Kidney (tissue), 22 donors: ENCODE measurements around the gene ZNF705A. TPM values are rescaled to one million over a fixed set of nuclear protein-coding genes. Genes with fewer than 3 reads are reported as not detected.
A peak's percentile ranks its signal among the peaks of the same experiment; 100 is the strongest.
"Not testable (repeated sequence)": the region's sequence is repeated elsewhere in the genome, so short reads cannot be mapped to it uniquely, and the experiment has no call there.

Experiments used
- DNase-seq, 5 donors: peaks; one replicate each; pipeline ENCODE4 v3.0.0-alpha.2; 2013 to 2020
- FAIRE-seq: peaks from 2 replicates; lab custom pipeline; 2012; peaks lifted over from hg19 to GRCh38; lab: Jason Lieb, UNC
- H3K27ac ChIP-seq, 2 donors: one replicate each; pipeline ENCODE4 v1.7.0; 2013; ENCODE audit warnings: low read depth in 2 of 2, low read length in 2 of 2, inconsistent platforms in 1 of 2
- H3K27me3 ChIP-seq: one replicate; pipeline ENCODE4 v1.7.1; 2013; ENCODE audit warnings: low read length, inconsistent platforms; ENCODE audit not compliant: control insufficient read depth, insufficient read depth
- H3K36me3 ChIP-seq, 3 donors: one replicate each; pipeline versions ENCODE4 v1.7.0 to v1.7.1; 2013; ENCODE audit warnings: low read length in 3 of 3, control low read depth in 1 of 3, inconsistent platforms in 1 of 3; ENCODE audit not compliant: insufficient read depth in 3 of 3, control insufficient read depth in 2 of 3
- H3K4me1 ChIP-seq, 3 donors: one replicate each; pipeline versions ENCODE4 v1.7.0 to v1.7.1; 2013; ENCODE audit warnings: low read length in 3 of 3, inconsistent platforms in 1 of 3, low read depth in 1 of 3; ENCODE audit not compliant: control insufficient read depth in 2 of 3, insufficient read depth in 2 of 3
- H3K4me3 ChIP-seq, 3 donors: one replicate each; pipeline versions ENCODE4 v1.7.0 to v1.8.1; 2013; ENCODE audit warnings: low read length in 3 of 3, control low read depth in 1 of 3, inconsistent platforms in 1 of 3
- H3K9ac ChIP-seq, 3 donors: one replicate each; pipeline versions ENCODE4 v1.7.0 to v1.7.1; 2013; ENCODE audit warnings: low read length in 3 of 3, control low read depth in 1 of 3, inconsistent platforms in 1 of 3
- H3K9me3 ChIP-seq, 3 donors: one replicate each; pipeline versions ENCODE4 v1.7.0 to v1.7.1; 2013; ENCODE audit warnings: low read length in 3 of 3, control low read depth in 1 of 3, inconsistent platforms in 1 of 3; ENCODE audit not compliant: control insufficient read depth in 2 of 3, insufficient read depth in 1 of 3
- intact Hi-C: fragments of 100-400 bp; cut with DNase I; formaldehyde crosslinking; loops from one replicate; pipeline ENCODE4 v1.11.1; 2022
- long read RNA-seq, 10 donors: library from polyadenylated mRNA in 1 of 10; unstranded in 1 of 10; transcript quantifications; one replicate each; pipeline ENCODE4 v2.0.0 and lab custom pipeline, GENCODE V29; 2021 to 2026
- polyA plus RNA-seq: library from polyadenylated mRNA; stranded (reverse); fragments of 350-450 nt; fragmentation: Illumina TruSeq; extraction: RNeasy Lipid Tissue Mini Kit (QIAGEN cat#74804); gene quantifications from one replicate; pipeline ENCODE4 v1.2.3, GENCODE V29; 2014; ENCODE audit warnings: low read depth, low replicate concordance; ENCODE audit not compliant: insufficient read depth
- total RNA-seq: library from RNA; stranded (reverse); fragmentation: NEBNext Ultra II Directional; extraction: Animal tissue kit (Norgen Biotek cat#: 25700); gene quantifications from one replicate; pipeline ENCODE4 v1.2.1, GENCODE V29; 2021
- TF ChIP-seq, protein P1 (sequence below): IDR thresholded peaks from 3 replicates; pipeline ENCODE4 v1.5.1; 2012; ENCODE audit warnings: mild to moderate bottlenecking, moderate library complexity, borderline replicate concordance; ENCODE audit not compliant: insufficient read depth; ENCODE audit errors: extremely low read depth
- donor health status: control.
- donor health status: control.
- donor health status: control.
- donor health status: control.
- donor health status: control.
- donor health status: DM: yes; HTN: yes; CAD: no.
- donor health status: Normal renal cell carcinoma (clear cell type).

ZNF705A gene
- total RNA-seq (not detected), polyA plus RNA-seq (not detected)
- long read RNA-seq, donor 1 = 0 reads
- long read RNA-seq, donor 2 = 0 reads
- long read RNA-seq, donor 3 = 0 reads
- long read RNA-seq, donor 4 = 0 reads
- long read RNA-seq, donor 5 = 0 reads
- long read RNA-seq, donor 6 = 0 reads
- long read RNA-seq, donor 7, partial matches to known transcripts = 0 of 2 reads
- long read RNA-seq, donor 7, other reads (novel, unspliced or antisense) = 2 of 2 reads
- long read RNA-seq, donor 8 = 0 reads
- long read RNA-seq, donor 9 = 0 reads
- long read RNA-seq, donor 10 = 0 reads

DNA sequence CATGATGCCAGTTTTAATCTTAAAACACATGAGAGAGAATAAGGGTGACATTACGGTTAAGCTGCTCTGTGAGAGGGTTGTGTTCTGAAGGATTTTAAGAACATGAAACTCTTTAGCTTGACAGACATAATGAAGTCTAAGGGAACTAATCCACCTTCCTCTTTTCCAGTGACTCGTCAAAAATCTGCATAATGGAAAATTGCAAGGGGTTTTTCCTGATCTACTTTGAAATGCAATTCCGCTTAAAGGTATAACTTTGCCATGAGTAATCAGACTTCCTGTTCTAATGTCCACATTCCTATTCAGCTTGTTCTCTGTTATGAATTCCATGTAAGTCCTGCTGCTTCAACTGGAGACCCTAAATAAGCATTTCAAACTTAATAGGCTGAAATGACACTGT is at the start of gene ZNF705A:
ZNF705A (plus strand) TSS at position 171 of the 400 bp plus-strand sequence. CDS start 15,611 bp downstream, outside the sequence.
- H3K27me3 ChIP-seq = no peaks in the 10 kb centered on the region
- H3K9ac ChIP-seq = no peak within 1 kb of the TSS
- H3K36me3 ChIP-seq = no peaks in the 10 kb centered on the region
- no peak within 1 kb of the TSS for H3K4me3 ChIP-seq
- intact Hi-C loops = no loop called here
- H3K9me3 ChIP-seq = no peaks in the 10 kb centered on the region
- TF ChIP-seq, protein P1, sequence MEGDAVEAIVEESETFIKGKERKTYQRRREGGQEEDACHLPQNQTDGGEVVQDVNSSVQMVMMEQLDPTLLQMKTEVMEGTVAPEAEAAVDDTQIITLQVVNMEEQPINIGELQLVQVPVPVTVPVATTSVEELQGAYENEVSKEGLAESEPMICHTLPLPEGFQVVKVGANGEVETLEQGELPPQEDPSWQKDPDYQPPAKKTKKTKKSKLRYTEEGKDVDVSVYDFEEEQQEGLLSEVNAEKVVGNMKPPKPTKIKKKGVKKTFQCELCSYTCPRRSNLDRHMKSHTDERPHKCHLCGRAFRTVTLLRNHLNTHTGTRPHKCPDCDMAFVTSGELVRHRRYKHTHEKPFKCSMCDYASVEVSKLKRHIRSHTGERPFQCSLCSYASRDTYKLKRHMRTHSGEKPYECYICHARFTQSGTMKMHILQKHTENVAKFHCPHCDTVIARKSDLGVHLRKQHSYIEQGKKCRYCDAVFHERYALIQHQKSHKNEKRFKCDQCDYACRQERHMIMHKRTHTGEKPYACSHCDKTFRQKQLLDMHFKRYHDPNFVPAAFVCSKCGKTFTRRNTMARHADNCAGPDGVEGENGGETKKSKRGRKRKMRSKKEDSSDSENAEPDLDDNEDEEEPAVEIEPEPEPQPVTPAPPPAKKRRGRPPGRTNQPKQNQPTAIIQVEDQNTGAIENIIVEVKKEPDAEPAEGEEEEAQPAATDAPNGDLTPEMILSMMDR = no peak
- H3K27ac ChIP-seq = peak within 1 kb of the TSS in 1 of 2 donors; percentile 32
- DNase-seq (peak in 2 of 5 donors; percentile 9 to 27), FAIRE-seq (no peak)
- no peaks in the 10 kb centered on the region for H3K4me1 ChIP-seq

DNA sequence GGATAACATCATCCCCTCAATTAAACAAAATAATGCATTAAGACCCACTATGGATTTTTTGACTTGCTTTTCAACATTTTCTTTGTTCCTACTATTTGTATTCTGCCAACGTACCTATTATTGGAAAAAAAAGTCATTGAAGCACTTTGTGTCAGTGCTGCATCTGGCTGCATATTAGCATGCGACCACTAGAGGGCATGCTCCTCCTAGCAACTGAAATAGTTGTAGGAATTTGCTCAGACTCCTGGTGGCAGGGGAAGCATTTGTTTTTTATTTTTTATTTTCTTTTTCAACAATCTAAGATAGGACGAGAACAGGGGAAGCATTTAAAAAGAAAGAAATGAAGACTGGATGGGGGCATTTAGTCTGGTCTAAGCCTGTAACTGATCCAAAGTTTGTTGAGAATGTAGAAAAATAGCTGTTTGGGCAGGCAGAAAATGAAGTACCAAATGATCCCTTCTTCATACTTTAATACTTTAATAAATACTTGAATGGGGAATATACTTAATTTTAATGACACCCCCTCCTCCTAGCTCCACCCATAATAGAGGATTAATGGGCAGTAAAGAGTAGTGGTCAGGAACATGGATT is 47.9 kb upstream of the ZNF705A start:
- FAIRE-seq = peak; percentile 92

DNA sequence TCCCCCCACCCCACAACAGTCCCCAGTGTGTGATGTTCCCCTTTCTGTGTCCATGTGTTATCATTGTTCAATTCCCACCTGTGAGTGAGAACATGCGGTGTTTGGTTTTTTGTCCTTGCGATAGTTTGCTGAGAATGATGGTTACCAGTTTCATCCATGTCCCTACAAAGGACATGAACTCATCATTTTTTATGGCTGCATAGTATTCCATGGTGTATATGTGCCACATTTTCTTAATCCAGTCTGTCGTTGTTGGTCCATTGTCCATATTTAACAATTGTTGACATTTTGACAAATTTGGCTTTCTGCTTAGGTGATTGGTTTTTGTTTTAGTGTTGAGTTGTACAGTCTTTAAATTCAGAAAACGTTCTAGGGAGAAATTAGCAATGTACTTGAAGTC is 43.7 kb upstream of the ZNF705A start:
- H3K4me3 ChIP-seq, H3K27ac ChIP-seq, H3K9me3 ChIP-seq, DNase-seq, FAIRE-seq, H3K4me1 ChIP-seq, intact Hi-C loops, H3K9ac ChIP-seq, H3K36me3 ChIP-seq, H3K27me3 ChIP-seq: not testable (repeated sequence)

More for the DNA sequence above, 47.9 kb upstream of the ZNF705A start:
- intact Hi-C loops = no loop called here
- peak; percentile 75 to 89 (median 78) for DNase-seq
- Histone ChIP-seq H3K4me1 (no peaks in the 10 kb centered on the region), H3K4me3 (no peak overlapping the region), H3K27ac (no peak overlapping the region), H3K36me3 (no peaks in the 10 kb centered on the region), H3K9ac (no peak overlapping the region), H3K9me3 (peaks cover 0 to 4% (median 0%) of the 10 kb centered on the region in 3 donors), H3K27me3 (no peaks in the 10 kb centered on the region)
- TF ChIP-seq, protein P1 = peak; percentile 97

DNA sequence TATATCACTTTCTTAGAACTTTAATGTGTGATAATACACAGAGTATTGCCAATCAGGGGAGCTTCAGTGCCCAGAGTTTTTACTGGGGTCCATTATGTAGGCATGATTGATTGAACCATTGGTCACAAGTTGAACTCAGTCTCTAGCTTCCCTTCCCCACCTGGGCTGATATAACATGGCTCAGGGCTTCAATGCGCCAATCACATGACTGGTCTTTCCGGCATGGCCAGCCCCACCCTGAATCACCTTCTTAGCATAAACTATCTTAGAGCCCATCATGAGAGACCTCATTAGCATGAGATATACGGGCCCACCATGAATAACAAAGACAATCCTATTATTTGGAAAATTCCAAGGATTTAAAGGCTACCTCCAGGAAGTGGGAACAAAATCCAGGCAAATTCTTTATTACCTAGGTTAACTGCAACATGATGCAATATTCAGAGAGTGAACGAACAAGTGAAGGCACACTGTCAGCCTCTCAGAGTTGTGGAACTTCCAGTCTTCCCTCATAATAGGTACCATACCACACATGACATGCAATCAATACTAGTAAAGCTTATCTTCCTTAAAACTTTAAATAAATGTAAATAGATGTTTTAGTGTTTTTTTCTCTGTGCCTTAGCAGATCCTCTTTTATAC is 36.6 kb upstream of the ZNF705A start:
- H3K4me1 ChIP-seq = no peaks in the 10 kb centered on the region
- DNase-seq (no peak), FAIRE-seq (no peak)
- H3K4me3 ChIP-seq = no peak overlapping the region
- TF ChIP-seq, protein P1 = no peak
- no peak overlapping the region for H3K27ac ChIP-seq
- H3K36me3 ChIP-seq = no peaks in the 10 kb centered on the region
- no peaks in the 10 kb centered on the region for H3K27me3 ChIP-seq
- intact Hi-C loops = no loop called here
- H3K9ac ChIP-seq = no peak overlapping the region
- no peaks in the 10 kb centered on the region for H3K9me3 ChIP-seq
